GM10266 (cell line): ENCODE data around the gene PDGFC.

ENCODE experiments used
- DNase-seq: peaks from one replicate; pipeline ENCODE4 v3.0.0; 2012; ENCODE audit errors: extremely low spot score
- TF ChIP-seq, protein P1 (sequence below): IDR thresholded peaks from 2 replicates; pipeline ENCODE4 v1.5.1; 2012; ENCODE audit warnings: mild to moderate bottlenecking, low read depth; ENCODE audit not compliant: control insufficient read depth, insufficient read depth; ENCODE audit errors: missing control alignments

Gene PDGFC

DNA sequence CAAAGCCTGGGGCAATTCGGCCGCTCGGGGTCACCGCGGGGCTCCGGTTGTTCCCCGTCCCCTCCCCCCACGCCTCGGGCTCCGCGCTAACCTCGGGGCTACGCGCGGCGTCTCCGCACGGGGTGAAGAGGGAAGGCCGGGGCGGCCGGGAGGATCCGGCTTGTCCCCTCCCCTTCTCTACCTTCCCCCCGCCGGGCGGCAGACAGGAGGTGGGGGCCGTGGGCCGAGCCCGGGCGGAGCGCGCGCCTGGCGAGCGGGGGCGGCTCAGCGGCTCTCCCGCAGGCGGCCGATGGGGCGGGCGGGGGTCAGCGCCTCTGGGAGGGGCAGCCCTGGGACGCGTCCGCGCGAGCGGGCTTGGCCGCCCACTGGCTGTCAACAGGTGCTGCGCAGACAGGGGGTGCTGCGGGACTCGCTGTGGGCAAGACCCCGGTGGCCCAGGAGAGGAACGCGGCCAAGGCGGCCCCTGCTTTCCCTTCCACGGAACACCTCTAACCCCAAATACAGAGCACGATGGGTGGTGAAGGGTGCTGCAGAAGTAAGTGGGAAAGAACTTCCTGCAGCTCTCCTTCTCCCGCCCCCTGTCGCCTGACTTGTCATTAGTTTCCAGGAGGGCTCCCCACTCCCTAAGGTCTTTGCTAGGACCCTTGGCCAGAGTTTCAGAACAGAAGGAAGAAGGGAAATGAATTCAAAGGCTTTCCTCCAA, at the start of gene PDGFC:
TSS of gene PDGFC (minus strand) at position 124 of the 703 bp plus-strand sequence. CDS start 896 bp downstream, outside the sequence.
- peak; percentile 53 for DNase-seq
- TF ChIP-seq, protein P1, sequence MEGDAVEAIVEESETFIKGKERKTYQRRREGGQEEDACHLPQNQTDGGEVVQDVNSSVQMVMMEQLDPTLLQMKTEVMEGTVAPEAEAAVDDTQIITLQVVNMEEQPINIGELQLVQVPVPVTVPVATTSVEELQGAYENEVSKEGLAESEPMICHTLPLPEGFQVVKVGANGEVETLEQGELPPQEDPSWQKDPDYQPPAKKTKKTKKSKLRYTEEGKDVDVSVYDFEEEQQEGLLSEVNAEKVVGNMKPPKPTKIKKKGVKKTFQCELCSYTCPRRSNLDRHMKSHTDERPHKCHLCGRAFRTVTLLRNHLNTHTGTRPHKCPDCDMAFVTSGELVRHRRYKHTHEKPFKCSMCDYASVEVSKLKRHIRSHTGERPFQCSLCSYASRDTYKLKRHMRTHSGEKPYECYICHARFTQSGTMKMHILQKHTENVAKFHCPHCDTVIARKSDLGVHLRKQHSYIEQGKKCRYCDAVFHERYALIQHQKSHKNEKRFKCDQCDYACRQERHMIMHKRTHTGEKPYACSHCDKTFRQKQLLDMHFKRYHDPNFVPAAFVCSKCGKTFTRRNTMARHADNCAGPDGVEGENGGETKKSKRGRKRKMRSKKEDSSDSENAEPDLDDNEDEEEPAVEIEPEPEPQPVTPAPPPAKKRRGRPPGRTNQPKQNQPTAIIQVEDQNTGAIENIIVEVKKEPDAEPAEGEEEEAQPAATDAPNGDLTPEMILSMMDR, result peak; percentile 7

GRCh38 chr4:157020882-157021281, 49.3 kb upstream of the PDGFC start:
- TF ChIP-seq, protein P1, result no peak
- DNase-seq, result no peak

- TF ChIP-seq, protein P1, result no peak
- no peak for DNase-seq
Observed at GRCh38 chr4:157018920-157019490, 47.4 kb upstream of the PDGFC start.

DNA sequence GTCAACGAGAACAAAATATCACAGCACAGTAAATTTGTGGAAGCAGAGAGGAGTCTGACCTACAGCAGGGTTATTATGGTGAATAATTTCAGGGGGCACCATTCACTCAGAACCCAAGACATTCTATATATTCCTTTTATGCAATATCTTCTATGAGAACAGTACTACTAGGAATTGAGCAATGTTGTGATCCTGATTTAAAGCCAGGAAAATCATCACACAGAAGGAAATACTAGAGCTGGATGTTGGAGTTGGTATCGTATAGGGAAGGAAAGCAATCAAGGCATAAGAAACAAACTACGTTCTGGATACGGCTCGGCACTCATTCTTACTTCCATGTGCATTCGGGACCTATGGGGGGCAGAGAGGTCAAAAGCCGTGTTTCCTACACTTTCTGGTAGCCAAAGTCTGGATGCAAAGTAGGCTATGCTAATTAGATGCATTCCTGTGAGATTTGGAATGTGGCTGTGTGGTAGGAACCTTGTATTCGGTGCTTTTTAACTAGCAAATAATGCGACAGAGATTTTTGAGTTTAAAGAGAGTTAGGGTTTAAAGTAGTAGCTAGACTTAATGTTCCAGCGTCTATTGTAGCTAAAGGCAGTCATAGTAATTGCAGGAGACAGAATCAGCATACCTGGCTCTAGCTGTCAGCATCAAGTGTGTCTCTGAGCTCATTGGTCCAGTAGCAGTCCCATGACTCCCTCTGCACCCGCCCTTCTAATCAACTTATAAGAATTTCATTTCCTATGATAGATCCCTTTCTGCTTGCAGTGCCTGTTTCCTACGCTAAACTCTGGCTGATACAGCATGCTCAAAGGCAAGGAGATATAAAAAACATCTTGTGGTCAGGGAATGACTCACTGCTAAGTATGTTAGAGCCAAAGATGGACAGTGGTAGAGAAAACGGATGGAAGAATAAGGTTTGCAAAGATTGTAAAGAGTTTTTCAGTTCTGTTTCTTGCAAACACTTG, 43.3 kb upstream of the PDGFC start:
- DNase-seq, result no peak
- TF ChIP-seq, protein P1, result no peak

GRCh38 chr4:157013656-157014055, 42.1 kb upstream of the PDGFC start:
- TF ChIP-seq, protein P1, result no peak
- no peak for DNase-seq

GRCh38 chr4:157012781-157013180, 41.2 kb upstream of the PDGFC start:
- TF ChIP-seq, protein P1, result no peak
- no peak for DNase-seq
